Loucy (cell line): Measurements from ENCODE around the gene ANO10.

ENCODE experiments used
- EZH2phosphoT487 ChIP-seq: fragments of 200-600 bp; IDR thresholded peaks from 2 replicates; pipeline ENCODE4 v1.6.1; 2018; ENCODE audit warnings: antibody characterized with exemption, mild to moderate bottlenecking, moderate library complexity, borderline replicate concordance
- TF ChIP-seq, protein P1 (sequence below): fragments of 200-600 bp; sonication (generic); conservative IDR thresholded peaks from 2 replicates; pipeline ENCODE4 v1.5.1; 2014; ENCODE audit warnings: mild to moderate bottlenecking, antibody characterized with exemption, low read length

GRCh38 chr3:43323541-43323940 lies 298.3 kb downstream of the ANO10 start:
- TF ChIP-seq, protein P1, sequence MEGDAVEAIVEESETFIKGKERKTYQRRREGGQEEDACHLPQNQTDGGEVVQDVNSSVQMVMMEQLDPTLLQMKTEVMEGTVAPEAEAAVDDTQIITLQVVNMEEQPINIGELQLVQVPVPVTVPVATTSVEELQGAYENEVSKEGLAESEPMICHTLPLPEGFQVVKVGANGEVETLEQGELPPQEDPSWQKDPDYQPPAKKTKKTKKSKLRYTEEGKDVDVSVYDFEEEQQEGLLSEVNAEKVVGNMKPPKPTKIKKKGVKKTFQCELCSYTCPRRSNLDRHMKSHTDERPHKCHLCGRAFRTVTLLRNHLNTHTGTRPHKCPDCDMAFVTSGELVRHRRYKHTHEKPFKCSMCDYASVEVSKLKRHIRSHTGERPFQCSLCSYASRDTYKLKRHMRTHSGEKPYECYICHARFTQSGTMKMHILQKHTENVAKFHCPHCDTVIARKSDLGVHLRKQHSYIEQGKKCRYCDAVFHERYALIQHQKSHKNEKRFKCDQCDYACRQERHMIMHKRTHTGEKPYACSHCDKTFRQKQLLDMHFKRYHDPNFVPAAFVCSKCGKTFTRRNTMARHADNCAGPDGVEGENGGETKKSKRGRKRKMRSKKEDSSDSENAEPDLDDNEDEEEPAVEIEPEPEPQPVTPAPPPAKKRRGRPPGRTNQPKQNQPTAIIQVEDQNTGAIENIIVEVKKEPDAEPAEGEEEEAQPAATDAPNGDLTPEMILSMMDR: no peak
- TF ChIP-seq EZH2phosphoT487: no peak
